Measurements from ENCODE around the gene MOB3A.

Gene MOB3A

DNA sequence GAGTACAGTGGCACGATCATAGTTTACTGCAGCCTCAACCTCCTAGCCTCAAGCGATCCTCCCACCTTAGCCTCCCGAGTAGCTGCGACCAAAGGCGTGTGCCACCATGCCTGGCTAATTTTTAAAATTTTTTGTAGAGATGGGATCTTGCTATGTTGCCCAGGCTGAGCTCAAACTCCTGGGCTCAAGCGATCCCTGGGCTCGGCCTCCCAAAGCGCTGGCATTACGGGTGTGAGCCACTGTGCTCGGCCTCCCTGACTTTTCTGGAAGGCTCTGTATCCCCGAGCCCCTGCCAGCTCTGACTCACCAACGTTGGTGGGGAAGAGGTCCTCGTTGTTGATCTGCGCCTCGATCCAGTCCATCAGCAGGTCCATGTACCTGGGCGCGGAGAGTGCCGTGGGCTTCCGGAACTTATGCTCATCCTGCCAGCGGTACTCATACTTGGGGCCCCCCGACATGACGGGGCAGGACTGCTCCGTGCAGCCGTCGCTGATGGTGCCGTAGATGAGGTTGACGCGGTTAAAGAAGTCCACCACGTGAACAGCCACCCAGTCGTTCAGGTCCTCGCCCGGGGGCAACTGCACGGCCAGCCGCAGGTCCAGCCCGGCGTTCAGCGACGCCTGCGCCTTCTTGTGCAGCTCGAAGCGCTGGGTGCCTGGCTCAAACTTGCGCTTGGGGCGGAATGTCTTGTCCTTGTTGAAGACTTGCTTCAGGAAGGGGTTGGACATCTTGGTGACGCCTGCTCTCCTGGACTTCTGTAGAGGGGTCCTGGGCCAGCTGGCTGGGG lies 18.1 kb downstream of the MOB3A start:
- Histone ChIP-seq H3K36me3 (ENCODE audit: insufficient read depth, low read length) (peaks cover 55% of the 10 kb centered on the region), H3K27me3 (ENCODE audit: insufficient read depth, low read length) (no peaks in the 10 kb centered on the region), H3K9me3 (ENCODE audit: low read length) (peaks cover 2% of the 10 kb centered on the region)

DNA sequence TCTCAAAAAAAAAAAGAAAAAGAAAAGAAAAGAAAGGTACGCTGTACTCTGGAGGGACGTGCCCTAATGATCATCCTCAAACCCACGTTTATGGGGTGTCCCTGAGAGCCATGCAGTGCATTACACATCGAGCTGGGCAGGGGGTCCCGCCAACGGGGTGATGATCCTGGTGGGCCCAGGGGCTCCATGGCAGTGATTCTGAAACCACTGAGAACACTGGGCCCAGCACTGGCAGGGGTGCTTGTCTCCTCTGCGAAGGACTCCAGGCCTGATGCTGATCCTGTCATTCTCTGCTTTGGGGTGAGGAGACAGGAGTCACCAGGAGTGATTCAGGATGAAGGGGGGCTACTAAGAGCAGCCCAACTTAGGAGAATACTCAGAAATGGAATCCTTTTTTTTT lies 18.7 kb downstream of the MOB3A start:
- Histone ChIP-seq H3K36me3 (ENCODE audit: insufficient read depth, low read length) (peaks cover 59% of the 10 kb centered on the region), H3K27me3 (ENCODE audit: insufficient read depth, low read length) (no peaks in the 10 kb centered on the region), H2AFZ (ENCODE audit: low read depth, low read length) (no peak overlapping the region), H3K4me3 (ENCODE audit: low read length) (no peak overlapping the region), H3K4me1 (ENCODE audit: insufficient read depth, low read length) (no peaks in the 10 kb centered on the region), H3K9me3 (ENCODE audit: low read length) (peaks cover 2% of the 10 kb centered on the region)

More for the DNA sequence above, 18.1 kb downstream of the MOB3A start:
- no peaks in the 10 kb centered on the region for H3K4me1 ChIP-seq (ENCODE audit: insufficient read depth, low read length)
- no peak overlapping the region for H3K4me3 ChIP-seq (ENCODE audit: low read length)
- no peak overlapping the region for H2AFZ ChIP-seq (ENCODE audit: low read depth, low read length)

DNA sequence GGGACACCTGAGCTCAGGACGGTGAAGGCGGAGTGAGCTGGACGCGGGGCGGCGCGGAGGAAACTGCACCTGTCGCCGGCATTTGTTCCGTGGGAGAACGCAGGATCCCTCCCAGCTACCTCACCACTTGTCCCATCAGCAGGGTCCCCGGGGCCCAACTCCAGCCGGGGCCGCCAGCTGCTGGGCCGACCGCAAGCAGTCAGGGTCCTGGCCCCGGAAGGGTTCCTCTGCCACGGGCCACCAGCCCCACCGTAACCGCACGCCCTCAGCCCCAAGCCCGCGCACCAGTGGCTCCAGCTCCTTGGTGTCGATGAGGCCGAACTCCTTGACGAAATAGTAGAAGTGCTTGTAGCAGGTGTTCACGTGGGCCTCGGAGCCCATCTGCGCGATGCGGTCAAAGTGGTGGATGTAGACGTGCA lies 19.6 kb downstream of the MOB3A start:
- peaks cover 59% of the 10 kb centered on the region for H3K36me3 ChIP-seq (ENCODE audit: insufficient read depth, low read length)
- H3K27me3 ChIP-seq (ENCODE audit: insufficient read depth, low read length) = no peaks in the 10 kb centered on the region
- no peak overlapping the region for H3K4me3 ChIP-seq (ENCODE audit: low read length)
- peaks cover 2% of the 10 kb centered on the region for H3K9me3 ChIP-seq (ENCODE audit: low read length)
- no peaks in the 10 kb centered on the region for H3K4me1 ChIP-seq (ENCODE audit: insufficient read depth, low read length)
- no peak overlapping the region for H2AFZ ChIP-seq (ENCODE audit: low read depth, low read length)

DNA sequence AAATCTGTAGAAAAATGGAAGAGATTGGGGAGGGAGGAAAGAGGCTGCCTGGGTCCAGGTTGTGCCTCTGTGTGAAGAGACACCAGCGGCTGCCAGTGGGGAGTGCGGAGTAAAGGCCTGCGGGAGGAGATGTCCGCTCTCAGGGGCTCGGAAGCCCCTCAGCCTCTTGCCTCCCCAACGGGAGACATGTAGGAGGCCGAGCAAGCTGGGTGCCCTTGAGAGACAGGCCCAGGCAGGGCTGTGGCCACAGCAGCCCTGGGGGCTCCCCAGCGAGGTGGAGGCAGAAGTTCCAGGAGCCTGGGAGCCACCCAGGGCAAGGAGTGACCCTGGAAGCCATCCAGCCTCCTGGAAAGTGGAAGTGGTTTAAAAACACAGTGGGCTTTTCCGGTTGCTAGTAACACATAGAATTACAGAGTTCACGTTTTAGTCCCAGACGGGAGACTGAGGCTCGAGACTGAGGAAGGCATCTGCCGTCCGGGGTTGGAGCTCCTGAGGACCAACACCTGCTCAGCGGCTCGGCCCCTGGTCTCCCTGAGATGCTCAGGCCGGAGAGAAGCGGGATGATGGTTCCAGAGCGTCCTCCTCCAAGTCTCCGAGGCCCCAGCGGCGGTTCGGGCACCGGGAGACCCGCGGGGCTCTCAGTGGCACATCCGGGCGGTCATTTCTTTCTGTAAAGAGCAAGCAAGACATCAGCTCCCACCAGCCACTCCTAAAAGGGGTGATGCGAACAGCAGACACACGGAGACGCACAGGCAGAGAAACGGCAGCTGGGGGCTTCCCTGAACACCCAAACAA lies 23.2 kb downstream of the MOB3A start:
- Histone ChIP-seq H3K36me3 (ENCODE audit: insufficient read depth, low read length) (peaks cover 43% of the 10 kb centered on the region), H3K4me3 (ENCODE audit: low read length) (no peak overlapping the region), H3K27me3 (ENCODE audit: insufficient read depth, low read length) (no peaks in the 10 kb centered on the region), H3K4me1 (ENCODE audit: insufficient read depth, low read length) (no peaks in the 10 kb centered on the region), H2AFZ (ENCODE audit: low read depth, low read length) (no peak overlapping the region), H3K9me3 (ENCODE audit: low read length) (peaks cover 2% of the 10 kb centered on the region)

DNA sequence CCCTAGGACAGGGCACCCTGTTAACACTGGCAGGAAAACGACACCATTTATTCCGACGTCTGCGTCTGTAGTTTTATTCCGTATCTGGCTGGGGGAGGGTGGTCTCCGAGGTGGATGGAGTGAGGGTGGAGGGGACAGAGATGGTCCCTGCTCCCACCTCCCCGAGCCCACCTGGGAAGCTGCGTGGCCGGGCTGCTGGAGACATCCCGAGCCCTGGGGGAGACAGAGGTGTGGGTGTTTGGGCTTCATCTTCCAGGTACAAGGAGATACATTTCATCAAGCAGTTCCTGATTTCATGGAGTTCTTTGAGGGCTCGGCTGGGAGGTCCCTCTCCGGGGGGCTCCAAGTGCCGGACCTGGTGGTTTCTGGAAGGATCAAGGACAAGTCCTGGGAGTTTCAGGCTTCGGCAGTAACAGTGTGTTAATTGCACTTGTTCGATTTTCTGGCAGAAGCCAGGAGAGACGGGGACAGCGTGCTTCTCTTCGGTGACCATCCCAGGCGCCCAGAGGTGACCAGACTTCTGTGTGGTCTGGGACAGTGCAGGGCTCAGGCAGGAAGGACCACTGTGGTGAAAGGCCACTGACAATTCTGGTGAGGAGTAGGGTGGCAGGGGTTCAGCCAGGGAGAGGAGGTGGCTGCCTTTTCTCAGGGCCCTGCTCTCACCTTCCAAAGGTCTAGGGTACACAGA lies 25.0 kb downstream of the MOB3A start:
- Histone ChIP-seq H2AFZ (ENCODE audit: low read depth, low read length) (no peak overlapping the region), H3K36me3 (ENCODE audit: insufficient read depth, low read length) (peaks cover 31% of the 10 kb centered on the region), H3K4me3 (ENCODE audit: low read length) (no peak overlapping the region), H3K9me3 (ENCODE audit: low read length) (no peaks in the 10 kb centered on the region), H3K27me3 (ENCODE audit: insufficient read depth, low read length) (no peaks in the 10 kb centered on the region), H3K4me1 (ENCODE audit: insufficient read depth, low read length) (no peaks in the 10 kb centered on the region)

DNA sequence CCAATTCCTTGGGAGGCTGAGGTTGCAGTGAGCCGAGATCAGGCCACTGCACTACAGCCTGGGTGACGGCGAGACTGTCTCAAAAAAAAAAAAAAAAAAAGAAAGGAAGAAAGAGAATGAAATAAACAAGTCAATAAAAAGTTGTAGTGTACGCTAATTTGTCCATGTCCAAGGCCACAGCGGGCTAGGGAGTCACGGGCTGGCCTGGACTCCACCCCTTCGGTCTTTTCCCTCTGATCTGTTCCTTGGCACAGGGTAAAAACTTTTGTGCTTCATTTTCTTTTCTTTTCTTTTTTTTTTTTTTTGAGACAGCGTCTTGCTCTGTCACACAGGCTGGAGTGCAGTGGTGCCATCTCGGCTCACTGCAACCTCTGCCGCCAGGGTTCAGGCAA lies 25.7 kb downstream of the MOB3A start:
- no peak overlapping the region for H3K4me3 ChIP-seq (ENCODE audit: low read length)
- no peaks in the 10 kb centered on the region for H3K27me3 ChIP-seq (ENCODE audit: insufficient read depth, low read length)
- peaks cover 28% of the 10 kb centered on the region for H3K36me3 ChIP-seq (ENCODE audit: insufficient read depth, low read length)
- H2AFZ ChIP-seq (ENCODE audit: low read depth, low read length) = no peak overlapping the region
- H3K4me1 ChIP-seq (ENCODE audit: insufficient read depth, low read length) = no peaks in the 10 kb centered on the region
- no peaks in the 10 kb centered on the region for H3K9me3 ChIP-seq (ENCODE audit: low read length)

DNA sequence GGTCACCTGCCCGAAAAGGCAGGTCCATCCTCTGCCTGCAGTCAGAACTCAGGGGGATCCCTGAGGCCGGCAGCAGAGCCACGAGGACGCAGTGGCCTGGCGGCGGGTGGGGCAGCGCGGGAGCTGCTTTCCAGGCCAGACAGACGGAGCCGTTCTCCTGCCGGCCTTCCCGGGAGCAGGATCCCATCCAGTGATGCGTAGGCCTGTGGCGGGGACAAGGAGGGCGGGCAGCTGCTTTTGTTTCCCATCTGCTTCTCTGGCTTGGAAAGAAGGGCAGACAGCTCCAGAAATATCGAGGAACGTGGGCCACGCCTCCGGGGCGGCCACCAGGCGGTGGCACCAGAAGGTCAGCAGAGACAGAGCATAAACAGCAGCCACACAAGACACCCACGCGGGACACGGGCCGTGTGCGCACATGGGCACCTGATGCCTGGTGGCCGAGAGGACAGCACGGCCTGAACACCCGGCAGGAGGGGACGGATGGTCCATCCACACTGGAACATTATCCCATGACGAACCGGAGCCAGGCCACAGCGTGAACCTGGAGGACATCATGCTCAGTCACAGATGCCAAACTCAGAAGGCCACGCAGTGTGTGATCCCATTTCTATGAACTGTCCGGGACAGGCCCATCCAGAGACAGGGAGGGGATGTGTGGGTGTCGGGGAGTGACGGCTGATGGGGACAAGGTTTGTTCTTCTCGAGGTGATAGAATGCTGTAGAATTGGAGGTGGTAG lies 31.2 kb downstream of the MOB3A start:
- H3K36me3 ChIP-seq (ENCODE audit: insufficient read depth, low read length) = no peaks in the 10 kb centered on the region
- H3K4me3 ChIP-seq (ENCODE audit: low read length) = no peak overlapping the region

DNA sequence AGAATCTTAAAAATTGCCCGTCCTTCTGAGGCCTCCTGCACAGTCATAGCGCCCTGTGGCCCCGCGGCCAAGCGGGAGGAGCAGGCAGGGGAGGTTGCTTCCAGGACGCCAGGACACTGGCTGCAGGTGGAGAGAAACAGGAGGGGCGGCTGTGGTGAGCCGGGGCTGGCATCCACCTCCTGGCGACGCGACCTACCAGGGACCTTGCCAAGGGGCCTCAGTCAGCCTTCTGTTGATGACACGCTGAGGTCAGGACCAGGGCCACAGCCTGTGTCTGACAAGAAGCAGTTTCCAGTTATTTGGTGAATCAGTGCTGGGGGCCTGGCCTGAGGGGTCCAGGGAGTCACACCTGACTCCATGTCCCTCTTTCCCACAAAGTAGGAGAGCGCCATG lies 31.7 kb downstream of the MOB3A start:
- Histone ChIP-seq H3K4me3 (ENCODE audit: low read length) (no peak overlapping the region), H3K27me3 (ENCODE audit: insufficient read depth, low read length) (no peaks in the 10 kb centered on the region), H3K9me3 (ENCODE audit: low read length) (no peaks in the 10 kb centered on the region), H2AFZ (ENCODE audit: low read depth, low read length) (no peak overlapping the region), H3K4me1 (ENCODE audit: insufficient read depth, low read length) (peaks cover 31% of the 10 kb centered on the region), H3K36me3 (ENCODE audit: insufficient read depth, low read length) (no peaks in the 10 kb centered on the region)

More for the DNA sequence above, 31.2 kb downstream of the MOB3A start:
- no peaks in the 10 kb centered on the region for H3K9me3 ChIP-seq (ENCODE audit: low read length)
- H3K27me3 ChIP-seq (ENCODE audit: insufficient read depth, low read length) = no peaks in the 10 kb centered on the region
- no peak overlapping the region for H2AFZ ChIP-seq (ENCODE audit: low read depth, low read length)
- peaks cover 25% of the 10 kb centered on the region for H3K4me1 ChIP-seq (ENCODE audit: insufficient read depth, low read length)

DNA sequence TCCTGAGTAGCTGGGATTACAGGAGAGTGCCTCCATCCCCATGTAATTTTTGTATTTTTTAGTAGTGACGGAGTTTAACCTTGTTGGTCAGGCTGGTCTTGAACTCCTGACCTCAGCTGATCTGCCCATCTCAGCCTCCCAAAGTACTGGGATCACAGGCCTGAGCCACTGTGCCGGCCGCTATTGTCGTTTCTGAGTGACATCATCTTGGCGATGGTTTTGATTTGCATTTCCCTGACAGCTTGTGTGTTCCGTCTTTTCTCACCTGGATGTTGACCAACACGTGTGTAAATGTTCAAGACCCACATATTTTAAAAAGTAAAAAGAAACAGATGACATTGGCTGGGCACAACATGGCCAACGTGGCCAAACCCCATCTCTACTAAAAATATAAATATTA lies 32.3 kb downstream of the MOB3A start:
- Histone ChIP-seq H2AFZ (ENCODE audit: low read depth, low read length) (no peak overlapping the region), H3K4me1 (ENCODE audit: insufficient read depth, low read length) (peaks cover 34% of the 10 kb centered on the region), H3K27me3 (ENCODE audit: insufficient read depth, low read length) (no peaks in the 10 kb centered on the region), H3K36me3 (ENCODE audit: insufficient read depth, low read length) (no peaks in the 10 kb centered on the region), H3K4me3 (ENCODE audit: low read length) (no peak overlapping the region), H3K9me3 (ENCODE audit: low read length) (no peaks in the 10 kb centered on the region)

DNA sequence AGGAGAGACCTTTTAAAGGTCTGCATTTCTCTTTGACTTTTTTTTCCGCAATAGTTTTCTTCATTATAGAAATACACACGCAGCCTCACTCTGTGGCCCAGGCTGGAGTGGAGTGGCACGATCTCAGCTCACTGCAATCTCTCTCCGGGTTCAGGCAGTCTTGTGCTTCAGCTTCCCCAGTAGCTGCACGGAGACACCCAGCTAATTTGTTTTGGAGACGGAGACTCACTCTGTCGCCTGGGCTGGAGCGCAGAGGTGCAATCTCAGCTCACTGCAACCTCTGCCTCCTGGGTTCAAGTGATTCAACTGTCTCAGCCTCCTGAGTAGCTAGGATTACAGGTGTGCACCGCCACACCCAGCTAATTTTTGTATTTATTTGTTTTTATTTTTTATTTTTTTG lies 33.4 kb downstream of the MOB3A start:
- Histone ChIP-seq H3K9me3 (ENCODE audit: low read length) (no peaks in the 10 kb centered on the region), H3K4me1 (ENCODE audit: insufficient read depth, low read length) (peaks cover 34% of the 10 kb centered on the region), H3K27me3 (ENCODE audit: insufficient read depth, low read length) (no peaks in the 10 kb centered on the region), H3K36me3 (ENCODE audit: insufficient read depth, low read length) (no peaks in the 10 kb centered on the region), H2AFZ (ENCODE audit: low read depth, low read length) (no peak overlapping the region), H3K4me3 (ENCODE audit: low read length) (peak overlapping the region; percentile 78)

DNA sequence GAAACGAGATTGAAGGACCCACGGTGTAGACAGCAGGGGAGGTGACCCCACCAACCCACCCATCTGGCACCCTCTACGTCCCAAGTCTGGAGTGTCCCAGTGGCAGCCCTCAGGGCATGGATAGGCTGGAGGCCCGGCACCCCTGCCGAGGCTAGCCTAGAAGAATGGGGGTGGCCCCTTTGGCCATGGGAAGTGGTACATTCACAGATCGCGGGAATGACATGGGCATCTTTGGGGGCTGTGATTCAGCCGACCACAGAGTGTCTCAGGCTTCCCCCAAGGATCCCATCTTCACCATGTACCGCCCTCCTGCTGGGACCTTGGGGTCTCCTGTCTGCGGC lies 33.8 kb downstream of the MOB3A start:
- Histone ChIP-seq H3K4me3 (ENCODE audit: low read length) (peak overlapping the region; percentile 78), H2AFZ (ENCODE audit: low read depth, low read length) (no peak overlapping the region), H3K4me1 (ENCODE audit: insufficient read depth, low read length) (peaks cover 34% of the 10 kb centered on the region), H3K9me3 (ENCODE audit: low read length) (no peaks in the 10 kb centered on the region), H3K27me3 (ENCODE audit: insufficient read depth, low read length) (no peaks in the 10 kb centered on the region), H3K36me3 (ENCODE audit: insufficient read depth, low read length) (no peaks in the 10 kb centered on the region)

DNA sequence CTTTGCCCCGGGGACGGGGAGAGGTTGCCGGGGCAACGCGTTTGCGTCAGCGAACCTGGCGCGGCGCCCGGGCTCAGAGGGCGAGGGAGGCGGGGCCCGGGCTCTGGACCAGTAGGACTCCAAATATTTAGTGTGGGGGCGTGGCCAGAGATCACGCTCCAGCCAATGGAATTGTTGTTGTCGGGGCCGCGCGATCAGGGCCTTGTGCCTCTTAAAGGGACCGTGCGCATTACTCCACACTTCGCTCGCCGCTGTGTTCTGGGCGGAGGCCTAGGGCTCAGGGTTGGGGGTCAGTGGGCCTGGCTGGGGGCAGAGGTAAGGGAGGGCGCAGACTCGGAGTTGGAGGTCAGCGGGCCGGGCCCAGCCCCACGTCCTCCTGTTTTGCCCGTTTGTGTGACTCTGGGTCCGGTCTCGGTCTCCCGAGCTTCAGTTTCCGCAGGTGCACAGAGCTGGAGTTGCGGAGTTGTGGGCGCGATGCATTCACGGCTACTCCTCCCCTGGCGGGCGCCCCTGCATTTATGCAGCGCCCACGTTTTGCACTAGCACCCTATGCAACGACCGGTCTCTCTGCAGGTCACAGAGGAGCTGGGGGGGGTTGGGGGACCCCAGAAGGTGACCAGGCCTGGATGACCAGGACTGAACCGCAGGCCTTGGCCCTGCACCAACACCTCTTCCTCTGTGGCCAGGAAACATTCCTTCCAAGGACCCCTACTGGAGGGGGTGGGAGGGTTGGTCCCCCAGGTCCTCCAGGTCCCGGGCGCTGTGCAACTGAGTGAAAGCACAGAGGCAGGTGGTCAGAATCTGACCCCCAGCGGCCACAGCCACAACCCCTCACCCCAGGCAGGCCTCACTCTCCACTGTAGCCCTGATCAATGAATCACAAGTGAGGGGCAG lies 34.4 kb downstream of the MOB3A start:
- Histone ChIP-seq H3K27me3 (ENCODE audit: insufficient read depth, low read length) (no peaks in the 10 kb centered on the region), H3K4me3 (ENCODE audit: low read length) (peak overlapping the region; percentile 78), H3K4me1 (ENCODE audit: insufficient read depth, low read length) (peaks cover 34% of the 10 kb centered on the region), H3K9me3 (ENCODE audit: low read length) (no peaks in the 10 kb centered on the region), H3K36me3 (ENCODE audit: insufficient read depth, low read length) (no peaks in the 10 kb centered on the region), H2AFZ (ENCODE audit: low read depth, low read length) (no peak overlapping the region)

Data from neuron (in vitro differentiated cells).